ENCODE measurements around the gene DGKI. TPM values are rescaled to one million over a fixed set of nuclear protein-coding genes. Genes with fewer than 3 reads are reported as not detected.

The DGKI gene
- polyA plus RNA-seq, 4 donors, result 0.35 to 0.54 TPM; not detected in 2

DNA sequence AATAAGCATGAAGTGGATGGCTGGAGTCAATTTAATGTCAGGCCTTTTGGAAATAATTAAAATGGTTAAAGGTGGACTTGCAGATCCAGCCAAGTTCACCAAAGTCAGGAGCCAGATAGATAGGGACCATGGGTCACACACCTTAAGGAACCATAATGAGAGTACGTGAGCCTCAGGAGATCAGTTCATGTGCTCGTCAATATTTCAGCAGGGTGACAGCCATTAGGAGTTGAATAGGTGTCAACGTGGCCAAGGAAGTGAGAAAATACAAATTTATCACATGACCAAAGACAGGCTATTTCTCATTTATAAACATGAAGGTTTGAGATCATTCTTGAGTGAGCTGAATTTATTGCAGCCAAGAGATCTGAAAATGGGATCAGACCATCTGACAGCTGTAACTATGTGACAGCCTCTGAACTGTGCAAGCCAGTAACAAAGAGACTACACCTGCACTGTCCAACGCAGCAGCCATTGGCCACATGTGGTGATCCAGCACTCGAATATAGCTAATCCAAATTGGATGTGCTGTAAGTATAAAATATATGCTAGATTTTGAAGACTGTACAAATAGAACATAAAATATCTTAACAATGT, 253.6 kb downstream of the DGKI start:
- DNase-seq, result no peak
- H3K27ac ChIP-seq (ENCODE audit: low read depth in 1 of 3, low read length in 2 of 3), result no peak overlapping the region
- FAIRE-seq, result no peak
- WGBS, 3 donors, result 63 to 77% (median 74%) methylated on average over 5 of the region's 5 CpGs
- H3K9me3 ChIP-seq (ENCODE audit: control insufficient read depth in 2 of 2, insufficient read depth in 1 of 2, low read depth in 1 of 2, low read length in 1 of 2), result no peaks in the 10 kb centered on the region
- no peaks in the 10 kb centered on the region for H3K4me1 ChIP-seq (ENCODE audit: control insufficient read depth in 3 of 3, insufficient read depth in 2 of 3, low read depth in 1 of 3, low read length in 2 of 3)
- no peak overlapping the region for H3K4me3 ChIP-seq (ENCODE audit: low read depth in 1 of 3, low read length in 3 of 3)
- no peaks in the 10 kb centered on the region for H3K36me3 ChIP-seq (ENCODE audit: control insufficient read depth in 3 of 3, insufficient read depth in 2 of 3, low read depth in 1 of 3, low read length in 3 of 3)
- H3K27me3 ChIP-seq (ENCODE audit: control insufficient read depth in 3 of 3, insufficient read depth in 3 of 3, low read length in 3 of 3), result no peaks in the 10 kb centered on the region

GRCh38 chr7:137592232-137592896, 254.4 kb downstream of the DGKI start:
- DNase-seq (peak; percentile 3 to 53), FAIRE-seq (no peak)
- H3K27me3 ChIP-seq (ENCODE audit: control insufficient read depth in 3 of 3, insufficient read depth in 3 of 3, low read length in 3 of 3), result no peaks in the 10 kb centered on the region
- H3K4me1 ChIP-seq (ENCODE audit: control insufficient read depth in 3 of 3, insufficient read depth in 2 of 3, low read depth in 1 of 3, low read length in 2 of 3), result no peaks in the 10 kb centered on the region
- H3K27ac ChIP-seq (ENCODE audit: low read depth in 1 of 3, low read length in 2 of 3), result no peak overlapping the region
- H3K9me3 ChIP-seq (ENCODE audit: control insufficient read depth in 2 of 2, insufficient read depth in 1 of 2, low read depth in 1 of 2, low read length in 1 of 2), result no peaks in the 10 kb centered on the region
- H3K4me3 ChIP-seq (ENCODE audit: low read depth in 1 of 3, low read length in 3 of 3), result no peak overlapping the region
- WGBS, 3 donors, result 35 to 41% (median 40%) methylated on average over 6 of the region's 6 CpGs
- H3K36me3 ChIP-seq (ENCODE audit: control insufficient read depth in 3 of 3, insufficient read depth in 2 of 3, low read depth in 1 of 3, low read length in 3 of 3), result no peaks in the 10 kb centered on the region

GRCh38 chr7:137591421-137591837, 255.3 kb downstream of the DGKI start:
- Histone ChIP-seq H3K36me3 (ENCODE audit: control insufficient read depth in 3 of 3, insufficient read depth in 2 of 3, low read depth in 1 of 3, low read length in 3 of 3) (no peaks in the 10 kb centered on the region), H3K27ac (ENCODE audit: low read depth in 1 of 3, low read length in 2 of 3) (no peak overlapping the region), H3K9me3 (ENCODE audit: control insufficient read depth in 2 of 2, insufficient read depth in 1 of 2, low read depth in 1 of 2, low read length in 1 of 2) (no peaks in the 10 kb centered on the region), H3K4me3 (ENCODE audit: low read depth in 1 of 3, low read length in 3 of 3) (no peak overlapping the region), H3K27me3 (ENCODE audit: control insufficient read depth in 3 of 3, insufficient read depth in 3 of 3, low read length in 3 of 3) (no peaks in the 10 kb centered on the region), H3K4me1 (ENCODE audit: control insufficient read depth in 3 of 3, insufficient read depth in 2 of 3, low read depth in 1 of 3, low read length in 2 of 3) (no peaks in the 10 kb centered on the region)
- FAIRE-seq, result no peak
- WGBS, 3 donors, result 77 to 83% (median 78%) methylated on average over 5 of the region's 5 CpGs
- no peak for DNase-seq

DNA sequence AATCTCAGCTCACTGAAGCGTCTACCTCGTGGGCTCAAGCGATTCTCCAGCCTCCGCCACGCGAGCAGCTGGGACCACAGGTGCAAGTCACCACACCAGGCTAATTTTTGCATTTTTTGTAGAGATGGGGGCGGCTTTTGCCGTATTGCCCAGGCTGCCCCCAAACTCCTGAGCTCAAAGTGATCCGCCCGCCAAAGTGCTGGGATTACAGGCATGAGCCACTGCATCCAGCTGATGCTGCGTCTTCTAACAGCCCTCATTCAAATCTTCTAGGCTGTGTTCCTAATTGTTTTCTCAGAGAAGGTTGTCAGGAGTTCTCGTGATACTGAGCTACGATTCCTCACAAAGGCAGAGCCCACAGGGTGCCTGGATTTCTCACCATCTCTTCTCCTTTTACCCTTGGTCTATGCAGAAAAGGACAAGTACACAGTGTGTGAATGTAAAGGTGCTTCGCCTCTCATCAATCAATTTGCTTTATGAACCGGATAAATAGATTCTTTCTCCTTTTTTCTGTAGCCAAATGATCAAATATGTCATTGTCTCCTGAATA, 255.9 kb downstream of the DGKI start:
- no peaks in the 10 kb centered on the region for H3K27me3 ChIP-seq (ENCODE audit: control insufficient read depth in 3 of 3, insufficient read depth in 3 of 3, low read length in 3 of 3)
- H3K4me1 ChIP-seq (ENCODE audit: control insufficient read depth in 3 of 3, insufficient read depth in 2 of 3, low read depth in 1 of 3, low read length in 2 of 3), result no peaks in the 10 kb centered on the region
- no peak overlapping the region for H3K27ac ChIP-seq (ENCODE audit: low read depth in 1 of 3, low read length in 2 of 3)
- no peaks in the 10 kb centered on the region for H3K36me3 ChIP-seq (ENCODE audit: control insufficient read depth in 3 of 3, insufficient read depth in 2 of 3, low read depth in 1 of 3, low read length in 3 of 3)
- 87 to 89% (median 89%) methylated on average over 15 of the region's 15 CpGs for WGBS, 3 donors
- FAIRE-seq (no peak), DNase-seq (no peak)
- no peaks in the 10 kb centered on the region for H3K9me3 ChIP-seq (ENCODE audit: control insufficient read depth in 2 of 2, insufficient read depth in 1 of 2, low read depth in 1 of 2, low read length in 1 of 2)
- no peak overlapping the region for H3K4me3 ChIP-seq (ENCODE audit: low read depth in 1 of 3, low read length in 3 of 3)

- 59 to 70% (median 68%) methylated on average over 7 of the region's 7 CpGs for WGBS, 3 donors
These were observed 256.6 kb downstream of the DGKI start for GRCh38 chr7:137590071-137590755.

GRCh38 chr7:137587326-137587725, 259.4 kb downstream of the DGKI start:
- Histone ChIP-seq H3K4me3 (ENCODE audit: low read depth in 1 of 3, low read length in 3 of 3) (no peak overlapping the region), H3K36me3 (ENCODE audit: control insufficient read depth in 3 of 3, insufficient read depth in 2 of 3, low read depth in 1 of 3, low read length in 3 of 3) (no peaks in the 10 kb centered on the region), H3K4me1 (ENCODE audit: control insufficient read depth in 3 of 3, insufficient read depth in 2 of 3, low read depth in 1 of 3, low read length in 2 of 3) (no peaks in the 10 kb centered on the region), H3K27me3 (ENCODE audit: control insufficient read depth in 3 of 3, insufficient read depth in 3 of 3, low read length in 3 of 3) (no peaks in the 10 kb centered on the region), H3K9me3 (ENCODE audit: control insufficient read depth in 2 of 2, insufficient read depth in 1 of 2, low read depth in 1 of 2, low read length in 1 of 2) (no peaks in the 10 kb centered on the region), H3K27ac (ENCODE audit: low read depth in 1 of 3, low read length in 2 of 3) (no peak overlapping the region)
- 83 to 85% (median 85%) methylated on average over 5 of the region's 5 CpGs for WGBS, 3 donors
- no peak for DNase-seq
- FAIRE-seq, result no peak

More at GRCh38 chr7:137590071-137590755, 256.6 kb downstream of the DGKI start:
- no peaks in the 10 kb centered on the region for H3K36me3 ChIP-seq (ENCODE audit: control insufficient read depth in 3 of 3, insufficient read depth in 2 of 3, low read depth in 1 of 3, low read length in 3 of 3)
- no peaks in the 10 kb centered on the region for H3K27me3 ChIP-seq (ENCODE audit: control insufficient read depth in 3 of 3, insufficient read depth in 3 of 3, low read length in 3 of 3)
- H3K4me3 ChIP-seq (ENCODE audit: low read depth in 1 of 3, low read length in 3 of 3), result no peak overlapping the region
- H3K27ac ChIP-seq (ENCODE audit: low read depth in 1 of 3, low read length in 2 of 3), result no peak overlapping the region
- no peaks in the 10 kb centered on the region for H3K4me1 ChIP-seq (ENCODE audit: control insufficient read depth in 3 of 3, insufficient read depth in 2 of 3, low read depth in 1 of 3, low read length in 2 of 3)
- FAIRE-seq, result no peak
- DNase-seq, result no peak
- no peaks in the 10 kb centered on the region for H3K9me3 ChIP-seq (ENCODE audit: control insufficient read depth in 2 of 2, insufficient read depth in 1 of 2, low read depth in 1 of 2, low read length in 1 of 2)

DNA sequence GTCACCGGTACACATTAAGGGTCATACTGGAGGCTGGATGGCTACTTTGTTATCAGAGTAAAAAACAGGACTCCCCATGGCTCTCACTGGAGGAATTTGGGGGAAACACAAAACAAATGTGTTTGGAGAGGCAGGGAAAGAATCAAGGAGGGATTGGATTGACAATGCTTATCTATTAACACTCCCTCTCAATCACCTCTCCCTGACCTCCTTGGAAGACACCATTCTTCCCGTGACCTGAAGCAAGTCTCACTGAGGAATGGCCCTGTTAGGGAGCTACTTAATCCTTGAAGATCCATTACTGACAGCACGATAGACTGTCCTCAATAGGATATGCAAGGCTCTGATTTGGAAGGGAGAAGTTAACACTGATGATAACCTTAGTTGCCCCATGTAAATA, 261.2 kb downstream of the DGKI start:
- no peaks in the 10 kb centered on the region for H3K4me1 ChIP-seq (ENCODE audit: control insufficient read depth in 3 of 3, insufficient read depth in 2 of 3, low read depth in 1 of 3, low read length in 2 of 3)
- 30 to 63% (median 32%) methylated on average over 3 of the region's 3 CpGs for WGBS, 3 donors
- H3K27me3 ChIP-seq (ENCODE audit: control insufficient read depth in 3 of 3, insufficient read depth in 3 of 3, low read length in 3 of 3), result no peaks in the 10 kb centered on the region
- no peak overlapping the region for H3K27ac ChIP-seq (ENCODE audit: low read depth in 1 of 3, low read length in 2 of 3)
- FAIRE-seq (no peak), DNase-seq (no peak)
- no peak overlapping the region for H3K4me3 ChIP-seq (ENCODE audit: low read depth in 1 of 3, low read length in 3 of 3)
- no peaks in the 10 kb centered on the region for H3K9me3 ChIP-seq (ENCODE audit: control insufficient read depth in 2 of 2, insufficient read depth in 1 of 2, low read depth in 1 of 2, low read length in 1 of 2)
- no peaks in the 10 kb centered on the region for H3K36me3 ChIP-seq (ENCODE audit: control insufficient read depth in 3 of 3, insufficient read depth in 2 of 3, low read depth in 1 of 3, low read length in 3 of 3)

DNA sequence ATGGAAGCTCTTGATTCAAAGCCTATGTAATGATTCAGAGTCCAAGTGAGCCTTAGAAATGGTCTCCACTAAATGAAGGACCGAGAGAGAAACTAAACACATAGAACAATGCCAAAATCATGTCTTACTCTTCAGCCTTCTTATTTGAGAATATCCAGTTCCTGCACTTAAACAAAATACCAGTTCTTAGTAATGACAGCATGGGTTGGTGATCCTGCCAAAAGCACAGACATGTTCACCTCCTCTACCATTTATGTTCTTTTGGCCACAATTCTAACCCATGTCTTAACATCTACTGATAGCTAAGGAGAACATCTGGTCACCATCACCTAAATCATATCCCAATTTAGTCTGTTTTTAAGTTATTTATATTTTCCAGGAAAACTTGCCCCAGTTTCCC, 263.6 kb downstream of the DGKI start:
- DNase-seq (no peak), FAIRE-seq (no peak)
- Histone ChIP-seq H3K4me1 (ENCODE audit: control insufficient read depth in 3 of 3, insufficient read depth in 2 of 3, low read depth in 1 of 3, low read length in 2 of 3) (no peaks in the 10 kb centered on the region), H3K9me3 (ENCODE audit: control insufficient read depth in 2 of 2, insufficient read depth in 1 of 2, low read depth in 1 of 2, low read length in 1 of 2) (no peaks in the 10 kb centered on the region), H3K4me3 (ENCODE audit: low read depth in 1 of 3, low read length in 3 of 3) (no peak overlapping the region), H3K27me3 (ENCODE audit: control insufficient read depth in 3 of 3, insufficient read depth in 3 of 3, low read length in 3 of 3) (no peaks in the 10 kb centered on the region), H3K27ac (ENCODE audit: low read depth in 1 of 3, low read length in 2 of 3) (no peak overlapping the region), H3K36me3 (ENCODE audit: control insufficient read depth in 3 of 3, insufficient read depth in 2 of 3, low read depth in 1 of 3, low read length in 3 of 3) (no peaks in the 10 kb centered on the region)
- 55 to 76% (median 68%) methylated on average over 1 of the region's 1 CpG for WGBS, 3 donors
